ENCODE data around the gene MLH3. TPM values are rescaled to one million over a fixed set of nuclear protein-coding genes. Genes with fewer than 3 reads are reported as not detected.

MLH3 gene
- total RNA-seq, 1 donor, result 25.9 TPM

DNA sequence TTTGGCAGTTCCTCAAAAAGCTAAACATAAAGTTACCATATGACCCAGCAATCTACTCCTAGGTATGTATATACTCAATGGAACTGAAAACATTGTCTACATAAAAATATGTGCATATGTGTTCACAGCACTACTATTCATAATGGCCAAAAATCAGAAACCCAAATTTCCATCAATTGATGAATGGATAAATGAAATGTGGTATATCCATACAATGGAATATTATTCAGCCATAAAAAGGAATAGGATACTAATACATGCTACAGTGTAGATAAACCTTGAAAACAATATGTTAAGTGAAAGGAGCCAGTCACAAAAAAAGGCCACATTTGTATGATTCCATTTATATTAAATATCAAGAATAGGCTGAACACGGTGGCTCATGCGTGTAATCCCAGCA is 9.2 kb upstream of the MLH3 start:
- TF ChIP-seq, protein P1, sequence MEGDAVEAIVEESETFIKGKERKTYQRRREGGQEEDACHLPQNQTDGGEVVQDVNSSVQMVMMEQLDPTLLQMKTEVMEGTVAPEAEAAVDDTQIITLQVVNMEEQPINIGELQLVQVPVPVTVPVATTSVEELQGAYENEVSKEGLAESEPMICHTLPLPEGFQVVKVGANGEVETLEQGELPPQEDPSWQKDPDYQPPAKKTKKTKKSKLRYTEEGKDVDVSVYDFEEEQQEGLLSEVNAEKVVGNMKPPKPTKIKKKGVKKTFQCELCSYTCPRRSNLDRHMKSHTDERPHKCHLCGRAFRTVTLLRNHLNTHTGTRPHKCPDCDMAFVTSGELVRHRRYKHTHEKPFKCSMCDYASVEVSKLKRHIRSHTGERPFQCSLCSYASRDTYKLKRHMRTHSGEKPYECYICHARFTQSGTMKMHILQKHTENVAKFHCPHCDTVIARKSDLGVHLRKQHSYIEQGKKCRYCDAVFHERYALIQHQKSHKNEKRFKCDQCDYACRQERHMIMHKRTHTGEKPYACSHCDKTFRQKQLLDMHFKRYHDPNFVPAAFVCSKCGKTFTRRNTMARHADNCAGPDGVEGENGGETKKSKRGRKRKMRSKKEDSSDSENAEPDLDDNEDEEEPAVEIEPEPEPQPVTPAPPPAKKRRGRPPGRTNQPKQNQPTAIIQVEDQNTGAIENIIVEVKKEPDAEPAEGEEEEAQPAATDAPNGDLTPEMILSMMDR (IDR thresholded peaks at IDR 0.05; ENCODE audit: insufficient read depth, low read depth, low read length), result no peak
- DNase-seq (ENCODE audit: low read depth), result no peak
- H3K4me3 ChIP-seq (ENCODE audit: low read depth, low read length), result no peak overlapping the region

DNA sequence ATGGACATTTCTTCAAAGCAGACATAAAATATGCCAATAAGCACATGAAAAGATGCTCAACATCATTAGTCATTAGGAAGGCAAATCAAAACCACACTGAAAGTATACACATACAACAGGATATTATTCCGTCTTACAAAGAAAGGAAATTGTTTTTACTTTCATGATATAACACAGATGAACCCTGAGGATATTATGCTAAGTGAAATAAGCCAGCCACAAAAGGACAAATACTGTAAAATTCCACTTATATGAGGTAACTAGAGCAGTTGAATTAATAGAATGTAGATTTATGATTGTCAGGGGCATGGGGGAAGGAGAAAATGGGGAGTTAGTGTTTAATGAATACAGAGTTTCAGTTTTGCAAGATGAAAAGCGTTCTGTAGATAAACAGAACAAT is 8.4 kb upstream of the MLH3 start:
- H3K4me3 ChIP-seq (ENCODE audit: low read depth, low read length), result no peak overlapping the region
- TF ChIP-seq, protein P1 (IDR thresholded peaks at IDR 0.05; ENCODE audit: insufficient read depth, low read depth, low read length), result no peak
- DNase-seq (ENCODE audit: low read depth), result peak; percentile 73

DNA sequence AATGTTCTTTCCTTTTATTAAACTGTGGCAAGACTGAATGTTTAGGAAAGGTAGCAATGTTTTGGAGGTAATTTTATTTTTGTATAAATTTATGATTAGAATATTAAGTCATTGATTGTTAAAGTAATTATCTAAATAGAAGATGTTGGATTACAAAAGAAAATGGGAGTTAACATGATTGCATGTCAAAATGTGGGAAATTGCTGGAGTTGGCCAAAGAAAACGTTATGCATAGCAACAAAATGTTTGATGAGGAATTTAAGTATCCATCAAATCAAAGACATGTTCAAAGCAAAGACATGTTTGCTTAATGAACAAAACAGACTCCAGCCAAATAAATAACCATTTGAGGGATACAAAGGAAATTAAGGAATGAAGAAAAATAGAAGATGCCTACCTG is 3.2 kb upstream of the MLH3 start:
- no peak for DNase-seq (ENCODE audit: low read depth)
- TF ChIP-seq, protein P1 (IDR thresholded peaks at IDR 0.05; ENCODE audit: insufficient read depth, low read depth, low read length), result no peak
- no peak overlapping the region for H3K4me3 ChIP-seq (ENCODE audit: low read depth, low read length)

DNA sequence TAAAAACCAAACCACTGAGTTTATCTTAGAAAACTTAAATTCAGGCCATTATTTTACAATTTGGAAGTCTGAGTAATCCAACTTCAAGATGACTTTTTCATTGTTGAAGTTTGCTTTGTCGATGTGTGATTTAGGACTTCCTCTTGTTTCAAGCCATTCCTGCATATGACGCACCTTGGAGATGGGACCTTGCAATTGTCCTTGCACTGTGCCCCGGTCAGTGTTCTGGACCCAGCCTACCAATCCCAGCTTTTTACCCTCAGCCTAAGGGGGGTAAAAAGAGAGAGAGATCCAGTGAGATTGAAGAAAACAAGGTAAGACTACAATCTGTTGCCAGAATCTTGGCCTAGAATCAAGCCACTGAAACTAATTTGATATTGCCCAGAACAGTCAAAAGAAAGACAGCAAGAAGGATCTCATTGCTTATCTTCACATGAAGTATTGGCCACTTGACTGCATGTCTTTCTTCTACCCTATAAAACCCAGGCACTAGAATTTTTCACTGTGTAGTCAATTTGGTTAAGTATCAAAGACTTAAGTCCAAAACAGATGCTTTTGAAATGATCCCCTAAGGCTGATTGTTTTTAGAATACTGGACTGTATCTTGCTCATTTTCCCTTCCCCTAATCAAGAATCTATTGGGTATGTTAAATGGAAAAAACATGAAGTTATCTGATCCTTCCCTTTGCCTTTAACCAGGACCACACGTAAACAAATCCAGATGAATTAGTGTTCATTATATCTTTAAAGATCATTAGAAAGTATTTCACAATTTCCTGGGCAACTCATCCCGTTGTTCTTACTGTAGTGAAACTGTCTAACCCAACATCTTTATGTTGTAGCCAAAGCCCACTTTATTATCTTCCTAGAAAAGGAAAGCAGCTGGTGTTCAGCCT is 2.4 kb upstream of the MLH3 start:
- TF ChIP-seq, protein P1 (IDR thresholded peaks at IDR 0.05; ENCODE audit: insufficient read depth, low read depth, low read length), result no peak
- peak; percentile 84 for DNase-seq (ENCODE audit: low read depth)
- no peak overlapping the region for H3K4me3 ChIP-seq (ENCODE audit: low read depth, low read length)

DNA sequence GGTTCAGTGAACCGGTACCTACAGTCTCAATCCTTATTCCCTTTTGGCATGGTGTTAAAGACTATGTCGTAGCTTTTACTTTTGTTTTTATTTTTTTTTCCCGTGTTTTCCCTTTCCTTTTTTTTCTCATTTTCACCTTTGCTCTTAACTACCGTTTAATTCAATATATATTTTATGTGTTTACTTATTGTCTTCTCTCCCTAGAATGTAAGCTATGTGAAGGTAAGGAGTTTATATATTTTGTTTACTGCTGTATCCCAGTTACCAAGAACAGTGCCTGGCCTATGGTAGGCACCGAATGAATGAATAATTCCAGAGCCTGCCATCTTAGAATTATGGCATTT is 261 bp upstream of the MLH3 start:
- peak overlapping the region; percentile 64 for H3K4me3 ChIP-seq (ENCODE audit: low read depth, low read length)
- TF ChIP-seq, protein P1 (IDR thresholded peaks at IDR 0.05; ENCODE audit: insufficient read depth, low read depth, low read length), result no peak
- no peak for DNase-seq (ENCODE audit: low read depth)

DNA sequence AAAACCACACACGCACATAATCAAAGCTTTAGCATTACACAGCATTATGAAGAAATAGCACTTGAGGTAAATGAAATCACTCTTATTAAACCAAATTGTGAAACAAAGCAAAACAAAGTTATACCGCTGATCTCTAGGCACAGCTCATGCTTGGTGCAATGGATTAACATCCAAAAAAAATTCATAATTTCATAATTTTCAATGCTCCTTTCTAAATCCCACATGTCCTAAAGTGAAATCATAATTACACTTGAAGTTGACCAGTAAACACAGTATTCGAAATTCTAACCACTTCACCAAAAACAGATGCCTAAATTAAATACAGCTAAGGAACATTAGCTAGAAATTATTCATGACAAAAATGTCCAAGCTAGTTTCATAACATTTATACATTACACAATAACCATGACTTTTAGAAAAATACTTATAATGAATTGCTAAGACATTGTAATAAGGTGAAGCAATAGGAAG is 1.5 kb downstream of the MLH3 start:
- DNase-seq (ENCODE audit: low read depth), result peak; percentile 59

More for the DNA sequence above, 1.5 kb downstream of the MLH3 start:
- TF ChIP-seq, protein P1 (IDR thresholded peaks at IDR 0.05; ENCODE audit: insufficient read depth, low read depth, low read length), result no peak
- H3K4me3 ChIP-seq (ENCODE audit: low read depth, low read length), result no peak overlapping the region
